ENCODE measurements around the gene KIF5C. TPM values are rescaled to one million over a fixed set of nuclear protein-coding genes. Genes with fewer than 3 reads are reported as not detected.

Gene KIF5C
- total RNA-seq, 1 experiment from 2014 or later = 0.21 TPM

- no peaks in the 10 kb centered on the region for H3K4me1 Mint-ChIP-seq (ENCODE audit: insufficient read depth, unreplicated experiment)
- no peak for DNase-seq (ENCODE audit: unreplicated experiment)
- POLR2A ChIA-PET = no interaction called here
- CTCF ChIA-PET = no interaction called here
- no TSS peak for BruUV-seq (replicated peaks)
- no peaks in the 10 kb centered on the region for H3K36me3 Mint-ChIP-seq (ENCODE audit: insufficient read depth, unreplicated experiment)
- TF ChIP-seq, protein P1, sequence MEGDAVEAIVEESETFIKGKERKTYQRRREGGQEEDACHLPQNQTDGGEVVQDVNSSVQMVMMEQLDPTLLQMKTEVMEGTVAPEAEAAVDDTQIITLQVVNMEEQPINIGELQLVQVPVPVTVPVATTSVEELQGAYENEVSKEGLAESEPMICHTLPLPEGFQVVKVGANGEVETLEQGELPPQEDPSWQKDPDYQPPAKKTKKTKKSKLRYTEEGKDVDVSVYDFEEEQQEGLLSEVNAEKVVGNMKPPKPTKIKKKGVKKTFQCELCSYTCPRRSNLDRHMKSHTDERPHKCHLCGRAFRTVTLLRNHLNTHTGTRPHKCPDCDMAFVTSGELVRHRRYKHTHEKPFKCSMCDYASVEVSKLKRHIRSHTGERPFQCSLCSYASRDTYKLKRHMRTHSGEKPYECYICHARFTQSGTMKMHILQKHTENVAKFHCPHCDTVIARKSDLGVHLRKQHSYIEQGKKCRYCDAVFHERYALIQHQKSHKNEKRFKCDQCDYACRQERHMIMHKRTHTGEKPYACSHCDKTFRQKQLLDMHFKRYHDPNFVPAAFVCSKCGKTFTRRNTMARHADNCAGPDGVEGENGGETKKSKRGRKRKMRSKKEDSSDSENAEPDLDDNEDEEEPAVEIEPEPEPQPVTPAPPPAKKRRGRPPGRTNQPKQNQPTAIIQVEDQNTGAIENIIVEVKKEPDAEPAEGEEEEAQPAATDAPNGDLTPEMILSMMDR (IDR thresholded peaks at IDR 0.05; ENCODE audit: unreplicated experiment) = no peak
- H3K27me3 Mint-ChIP-seq (ENCODE audit: insufficient read depth, unreplicated experiment) = peaks cover 12% of the 10 kb centered on the region
- no peaks in the 10 kb centered on the region for H3K9me3 Mint-ChIP-seq (ENCODE audit: unreplicated experiment)
- H3K4me3 Mint-ChIP-seq (ENCODE audit: unreplicated experiment) = no peak overlapping the region
- H3K27ac Mint-ChIP-seq (ENCODE audit: low read depth, unreplicated experiment) = no peak overlapping the region
- intact Hi-C loops (cut with micrococcal nuclease) = no loop called here
Measured at GRCh38 chr2:148969659-148970061, 94.6 kb downstream of the KIF5C start.

- Mint-ChIP-seq H3K27ac (ENCODE audit: low read depth, unreplicated experiment) (no peak overlapping the region), H3K27me3 (ENCODE audit: insufficient read depth, unreplicated experiment) (peaks cover 5% of the 10 kb centered on the region), H3K9me3 (ENCODE audit: unreplicated experiment) (no peaks in the 10 kb centered on the region), H3K4me1 (ENCODE audit: insufficient read depth, unreplicated experiment) (no peaks in the 10 kb centered on the region), H3K4me3 (ENCODE audit: unreplicated experiment) (no peak overlapping the region), H3K36me3 (ENCODE audit: insufficient read depth, unreplicated experiment) (no peaks in the 10 kb centered on the region)
- POLR2A ChIA-PET = no interaction called here
- intact Hi-C loops (cut with micrococcal nuclease) = no loop called here
- CTCF ChIA-PET = interaction anchor here (0.8 kb wide), 1 partner anchor 20 kb away, joined by 3 read pairs; no protein-coding TSS in a partner anchor
- BruUV-seq (replicated peaks) = no TSS peak
- no peak for DNase-seq (ENCODE audit: unreplicated experiment)
- TF ChIP-seq, protein P1 (IDR thresholded peaks at IDR 0.05; ENCODE audit: unreplicated experiment) = no peak
Measured at GRCh38 chr2:148970385-148970784, 95.4 kb downstream of the KIF5C start.

DNA sequence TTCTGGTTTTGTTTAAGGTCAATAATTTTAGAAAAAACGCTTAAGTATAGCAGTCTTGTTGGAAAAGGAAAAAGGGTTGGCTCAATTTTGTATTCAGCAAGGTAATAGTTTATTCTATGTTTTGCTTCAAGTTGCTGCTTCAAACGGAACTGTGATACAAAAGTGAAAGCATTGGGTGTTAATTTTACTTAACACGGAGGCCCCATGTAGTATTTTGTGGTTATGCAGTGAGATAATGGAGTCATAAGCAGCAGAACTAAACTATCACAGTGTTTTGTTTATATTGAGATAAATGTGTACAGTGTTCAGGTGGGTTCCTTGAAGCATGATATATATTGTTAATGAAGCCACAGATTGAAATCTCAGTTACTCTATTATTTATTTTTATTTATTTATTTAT is 96.5 kb downstream of the KIF5C start:
- no peak for DNase-seq (ENCODE audit: unreplicated experiment)
- Mint-ChIP-seq H3K27me3 (ENCODE audit: insufficient read depth, unreplicated experiment) (no peaks in the 10 kb centered on the region), H3K4me1 (ENCODE audit: insufficient read depth, unreplicated experiment) (no peaks in the 10 kb centered on the region), H3K4me3 (ENCODE audit: unreplicated experiment) (no peak overlapping the region), H3K9me3 (ENCODE audit: unreplicated experiment) (no peaks in the 10 kb centered on the region), H3K27ac (ENCODE audit: low read depth, unreplicated experiment) (no peak overlapping the region), H3K36me3 (ENCODE audit: insufficient read depth, unreplicated experiment) (no peaks in the 10 kb centered on the region)
- TF ChIP-seq, protein P1 (IDR thresholded peaks at IDR 0.05; ENCODE audit: unreplicated experiment) = no peak
- no TSS peak for BruUV-seq (replicated peaks)
- intact Hi-C loops (cut with micrococcal nuclease) = no loop called here
- CTCF ChIA-PET = interaction anchor here (0.6 kb wide), 1 partner anchor 66 kb away, joined by 4 read pairs; no protein-coding TSS in a partner anchor
- POLR2A ChIA-PET = no interaction called here

DNA sequence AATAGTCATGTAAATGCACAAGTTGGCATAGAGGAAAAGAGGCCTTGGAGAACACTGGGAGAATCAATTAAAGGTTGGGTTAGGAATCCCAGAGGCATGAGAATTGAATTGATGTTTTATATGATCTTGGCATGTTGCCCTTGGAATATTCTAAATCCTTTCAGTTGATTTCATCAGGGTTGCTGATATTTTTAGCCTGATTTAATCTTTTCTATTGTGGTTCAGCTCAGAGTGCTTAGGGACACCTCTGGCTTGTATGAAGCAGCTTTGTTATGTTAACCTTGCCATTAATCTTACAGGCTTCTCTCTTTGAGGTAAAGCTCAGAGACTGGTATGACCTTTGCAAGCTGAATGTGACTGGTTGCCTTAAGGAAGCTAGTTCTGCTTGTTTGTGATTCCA is 99.1 kb downstream of the KIF5C start:
- BruUV-seq (replicated peaks) = no TSS peak
- Mint-ChIP-seq H3K27me3 (ENCODE audit: insufficient read depth, unreplicated experiment) (no peaks in the 10 kb centered on the region), H3K36me3 (ENCODE audit: insufficient read depth, unreplicated experiment) (no peaks in the 10 kb centered on the region), H3K4me1 (ENCODE audit: insufficient read depth, unreplicated experiment) (no peaks in the 10 kb centered on the region), H3K4me3 (ENCODE audit: unreplicated experiment) (no peak overlapping the region), H3K9me3 (ENCODE audit: unreplicated experiment) (no peaks in the 10 kb centered on the region), H3K27ac (ENCODE audit: low read depth, unreplicated experiment) (no peak overlapping the region)
- TF ChIP-seq, protein P1 (IDR thresholded peaks at IDR 0.05; ENCODE audit: unreplicated experiment) = no peak
- intact Hi-C loops (cut with micrococcal nuclease) = no loop called here
- ChIA-PET POLR2A (interaction anchor here (0.6 kb wide), 1 partner anchor 174 kb away, joined by 3 read pairs; no protein-coding TSS in a partner anchor), CTCF (no interaction called here)
- DNase-seq (ENCODE audit: unreplicated experiment) = no peak

Measured in MCF 10A (cell line).